Measurements from ENCODE around the gene PDSS2.

PDSS2 gene

DNA sequence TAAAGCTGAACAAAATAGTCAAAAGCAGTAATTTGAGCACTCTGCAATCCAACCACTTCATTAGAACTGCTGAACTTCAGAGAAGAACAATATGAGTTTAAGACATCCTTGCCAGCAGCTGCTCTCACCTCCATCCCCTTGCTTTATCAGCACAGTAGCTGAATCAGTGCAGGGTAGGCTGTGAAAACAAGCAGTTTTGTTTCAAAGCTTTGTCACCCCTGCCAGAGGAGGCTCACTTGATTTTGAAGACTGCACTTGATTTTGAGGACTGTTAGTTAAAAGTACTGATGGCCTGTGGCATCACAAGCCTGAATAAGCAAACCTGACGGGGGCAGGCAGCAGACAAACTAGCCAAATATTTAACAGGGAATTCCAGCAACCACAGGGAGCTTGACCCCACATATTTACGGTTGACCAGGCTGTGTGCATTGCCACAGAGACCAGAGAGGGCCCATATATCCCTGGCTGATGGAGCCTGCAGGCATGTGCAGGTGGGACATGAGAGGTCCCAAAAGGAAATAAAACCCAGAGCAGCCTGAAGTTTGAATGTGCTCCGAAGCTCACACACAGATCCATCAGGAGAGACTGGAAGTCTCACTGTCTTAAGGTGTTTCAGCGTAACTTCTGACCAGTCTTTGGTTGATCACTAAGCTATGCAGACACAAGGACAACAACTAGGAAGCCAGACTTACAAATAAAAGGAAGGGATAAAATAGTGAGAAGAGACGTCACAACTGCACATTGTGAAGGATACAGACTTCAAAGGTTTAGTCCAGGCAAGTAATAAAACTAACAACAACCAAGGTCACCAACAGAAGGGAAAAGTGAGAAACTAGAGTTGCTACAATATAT, 97.4 kb downstream of the PDSS2 start:
- no peak for DNase-seq (ENCODE audit: low spot score)

DNA sequence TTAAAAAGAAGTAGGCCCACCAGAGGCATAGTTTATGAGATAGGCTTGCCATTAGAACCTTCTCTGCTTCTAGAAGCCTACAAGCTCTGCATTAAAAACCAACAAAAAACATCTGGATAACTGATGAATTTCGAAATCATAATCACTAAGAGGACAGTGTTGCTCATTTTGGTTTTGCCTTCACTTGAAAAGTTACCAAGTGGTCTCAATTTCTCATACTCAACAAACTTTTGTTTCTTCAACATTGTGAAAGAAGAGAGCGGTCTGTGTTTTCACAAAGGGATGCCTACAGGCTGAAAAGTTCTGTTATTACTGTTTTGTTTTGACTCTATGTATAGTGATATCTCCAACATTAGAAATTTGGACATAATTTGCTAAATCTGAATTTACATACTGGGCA, 98.9 kb downstream of the PDSS2 start:
- no peak for DNase-seq (ENCODE audit: low spot score)

DNA sequence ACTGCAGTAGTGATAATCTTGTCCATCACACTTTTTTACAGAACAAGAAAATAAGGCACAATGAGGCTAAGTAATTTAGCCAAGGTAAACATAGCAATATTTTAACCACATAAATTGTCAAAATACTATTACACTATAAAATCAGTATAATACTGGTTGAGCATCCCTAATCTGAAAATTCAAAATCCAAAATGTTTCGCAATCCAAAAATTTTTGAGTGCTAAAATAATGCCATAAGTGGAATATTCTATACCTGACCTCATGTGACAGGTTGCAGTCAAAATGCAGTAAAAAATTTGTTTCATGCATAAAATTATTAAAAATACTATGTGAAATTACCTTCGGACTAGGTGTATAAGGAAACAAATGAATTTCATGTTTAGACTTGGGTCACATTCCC, 101.5 kb downstream of the PDSS2 start:
- DNase-seq (ENCODE audit: low spot score), result no peak

DNA sequence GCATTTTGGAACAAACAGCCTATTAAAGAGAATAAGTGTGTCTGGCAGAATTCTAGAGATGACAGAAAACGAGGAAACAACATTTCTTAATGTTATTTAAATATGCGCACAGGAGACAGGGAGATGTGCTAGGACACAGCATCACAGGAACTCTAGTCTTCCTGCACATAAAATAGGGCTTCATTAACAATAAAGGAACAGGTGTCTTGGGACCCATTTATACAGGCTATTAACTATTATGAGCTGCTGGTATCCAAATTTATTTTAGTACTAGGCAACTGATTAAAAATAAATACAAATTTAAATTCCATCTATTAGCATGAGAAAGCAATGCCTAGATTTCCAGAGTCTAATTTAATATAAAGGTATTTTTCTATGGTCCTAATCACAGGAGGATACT, 102.3 kb downstream of the PDSS2 start:
- DNase-seq (ENCODE audit: low spot score), result no peak

DNA sequence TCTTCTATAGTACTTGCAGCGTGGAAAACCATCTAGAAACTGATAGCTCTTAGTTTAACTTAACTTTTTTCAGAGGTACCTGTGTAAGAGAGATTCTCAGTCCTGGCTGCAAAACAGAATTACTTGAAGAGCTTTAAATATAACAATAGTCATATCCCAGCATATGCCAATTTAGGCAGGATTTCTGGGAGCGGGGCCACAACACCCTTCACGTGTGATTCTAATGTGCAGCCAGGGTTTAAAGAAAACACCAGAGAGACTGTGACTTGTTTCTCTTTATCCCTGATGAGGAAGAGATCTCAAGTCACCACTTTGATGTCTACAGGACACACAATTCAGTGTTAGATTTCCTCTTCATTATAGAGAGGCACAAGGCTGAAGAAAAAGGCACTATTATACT, 103.7 kb downstream of the PDSS2 start:
- DNase-seq (ENCODE audit: low spot score), result no peak

DNA sequence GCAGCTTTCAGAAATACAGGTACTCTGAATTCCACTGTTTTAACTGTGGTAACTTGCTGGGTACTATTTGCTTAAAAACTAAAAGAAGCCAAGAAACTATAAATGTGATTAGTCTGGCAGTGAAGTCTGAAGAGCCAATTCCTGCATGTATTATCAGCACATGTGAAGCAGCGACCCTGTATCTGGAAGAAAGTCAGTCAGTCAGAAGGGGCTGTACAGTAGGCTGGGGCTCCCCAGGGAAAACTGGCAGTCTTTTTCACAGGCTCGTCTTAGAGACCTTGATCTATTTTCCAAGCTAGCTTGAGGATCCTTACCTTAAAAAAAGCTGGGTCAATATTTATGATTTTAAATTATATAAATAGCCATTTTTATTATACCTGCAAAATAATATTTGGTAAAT, 104.9 kb downstream of the PDSS2 start:
- DNase-seq (ENCODE audit: low spot score), result no peak

DNA sequence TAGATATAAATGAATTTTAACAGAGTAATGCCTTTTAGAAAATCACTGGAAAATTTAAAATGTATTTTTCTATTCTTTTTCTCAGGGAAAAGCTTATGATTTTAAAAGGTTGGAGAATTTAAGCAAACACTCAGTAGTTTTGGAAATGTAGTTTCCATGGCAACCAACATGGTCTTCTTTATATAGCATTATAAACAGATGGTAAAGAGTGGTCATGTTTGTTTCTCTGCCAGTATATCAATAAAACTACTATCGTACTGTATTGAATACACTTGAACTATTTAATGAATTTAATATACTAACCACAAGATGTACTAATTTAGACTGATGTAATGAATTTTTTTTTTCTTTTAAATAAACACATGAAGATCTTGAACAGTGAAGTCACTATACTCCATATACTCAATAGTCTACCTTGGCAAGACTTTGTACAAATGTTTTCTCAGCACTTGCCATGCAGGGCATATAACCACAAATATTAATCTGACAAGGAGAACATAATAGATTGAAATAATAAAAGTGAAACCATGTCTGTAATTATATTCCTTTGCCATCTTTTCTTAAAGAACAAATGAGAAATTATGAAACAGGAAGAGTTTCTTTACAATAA, 105.5 kb downstream of the PDSS2 start:
- no peak for DNase-seq (ENCODE audit: low spot score)

DNA sequence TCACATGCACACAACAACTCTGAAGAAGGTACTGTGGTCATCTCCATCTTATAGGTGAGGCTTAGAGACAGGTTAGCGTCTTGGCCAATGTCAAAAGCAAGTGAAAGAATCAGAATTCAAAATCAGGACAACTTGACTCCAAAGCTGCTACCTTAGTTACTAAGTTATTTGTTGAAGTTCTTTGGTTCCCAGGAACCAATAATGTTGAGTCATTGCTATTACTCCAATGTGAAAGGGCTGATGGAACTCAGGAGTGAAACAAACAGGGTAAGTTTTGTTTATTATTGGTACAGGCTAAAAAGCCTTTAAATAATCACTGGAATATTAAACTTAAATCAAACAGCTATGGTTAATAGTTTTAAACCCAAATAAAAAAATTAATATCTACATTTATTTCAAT, 111.1 kb downstream of the PDSS2 start:
- no peak for DNase-seq (ENCODE audit: low spot score)

DNA sequence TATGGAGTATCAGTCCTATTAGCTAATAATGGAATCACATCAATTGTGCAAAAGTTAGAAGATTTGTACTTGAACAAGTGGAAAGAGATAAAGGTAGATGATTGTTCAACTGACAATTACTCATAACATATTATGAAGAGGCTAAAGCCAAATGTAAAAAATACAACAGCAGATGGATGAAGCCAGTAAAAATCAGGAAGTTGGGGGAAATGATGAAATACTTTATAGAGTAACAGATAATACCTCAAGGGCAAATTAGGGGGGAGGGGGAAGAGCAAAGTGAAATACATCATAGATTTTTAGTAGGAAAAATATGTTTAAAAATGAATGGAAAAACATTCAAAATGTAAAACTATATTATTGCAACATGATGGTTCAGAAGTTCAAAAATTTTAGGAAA, 114.0 kb downstream of the PDSS2 start:
- no peak for DNase-seq (ENCODE audit: low spot score)

DNA sequence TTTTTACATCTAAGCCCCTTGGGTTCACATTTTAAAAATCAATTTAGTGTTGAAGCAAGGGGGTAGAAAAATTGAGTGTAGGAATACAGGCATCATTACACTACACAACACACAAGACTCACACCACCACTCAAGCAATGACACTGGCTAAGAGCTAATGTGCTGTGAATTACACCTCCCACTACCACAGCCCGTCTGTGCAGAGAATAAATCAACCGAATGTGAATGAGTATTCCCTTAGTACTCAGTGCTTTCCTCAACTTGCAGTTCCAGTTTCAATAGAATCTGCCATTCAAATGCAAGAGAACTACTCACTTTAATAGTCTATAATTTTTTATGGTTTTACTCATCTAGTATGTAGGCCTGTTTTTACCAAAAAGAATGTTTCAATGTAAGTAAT, 114.4 kb downstream of the PDSS2 start:
- no peak for DNase-seq (ENCODE audit: low spot score)

DNA sequence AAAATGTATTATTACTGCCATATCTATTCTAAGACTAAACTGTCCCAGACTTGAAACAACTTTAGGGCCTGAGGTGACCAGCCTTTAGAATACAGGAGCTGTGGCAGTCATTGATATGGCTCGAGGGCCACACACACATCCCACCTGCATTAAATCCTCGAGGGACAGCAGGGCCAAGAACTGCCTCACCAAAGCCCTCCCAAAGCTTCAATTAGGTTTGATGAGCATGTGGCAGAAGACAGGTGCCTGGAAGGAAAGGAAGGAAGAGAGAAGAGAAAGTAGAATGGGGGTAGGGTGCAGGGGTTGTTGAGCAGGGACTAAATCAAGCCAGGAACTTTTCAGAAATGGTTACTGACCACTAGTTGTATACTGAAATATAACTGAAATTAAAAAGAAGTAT, 115.0 kb downstream of the PDSS2 start:
- no peak for DNase-seq (ENCODE audit: low spot score)

DNA sequence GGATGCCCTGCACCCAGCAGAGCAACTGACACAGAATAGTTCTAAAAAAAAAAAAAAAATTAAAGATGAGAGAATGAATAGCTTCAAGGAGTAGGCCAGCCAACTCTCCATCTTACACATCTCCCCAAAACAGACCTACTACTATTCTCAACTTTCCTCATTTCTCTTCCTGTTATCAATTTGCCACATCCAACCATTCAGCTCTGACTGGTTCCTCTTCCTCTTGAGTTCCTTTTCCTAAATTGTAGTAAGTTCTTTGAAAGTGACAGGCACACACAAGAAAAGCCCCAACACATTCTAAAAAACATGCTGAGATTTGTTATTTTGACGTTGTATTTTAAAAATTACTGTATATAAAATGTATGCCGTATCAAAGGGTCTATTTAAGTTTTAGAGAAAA, 117.2 kb downstream of the PDSS2 start:
- no peak for DNase-seq (ENCODE audit: low spot score)

DNA sequence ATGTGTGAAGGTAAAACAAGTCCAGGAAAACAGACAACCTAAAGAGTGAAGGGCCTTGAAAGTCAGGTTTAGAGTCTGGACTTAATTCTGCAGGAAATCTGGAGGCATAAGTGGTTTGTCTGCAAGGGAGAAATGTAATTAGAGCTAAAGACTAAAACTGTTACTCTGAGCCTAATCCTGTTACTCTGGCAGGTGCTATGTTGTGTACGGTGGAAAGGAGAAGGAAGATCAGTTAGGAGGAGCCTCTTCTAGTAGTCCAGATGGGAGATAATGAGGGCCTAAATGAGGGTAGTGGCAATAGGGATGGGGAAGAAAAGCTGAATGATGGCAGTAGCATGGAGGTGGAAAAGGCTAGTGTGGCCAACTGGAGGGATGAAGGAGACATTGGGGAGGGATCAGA, 118.5 kb downstream of the PDSS2 start:
- no peak for DNase-seq (ENCODE audit: low spot score)

DNA sequence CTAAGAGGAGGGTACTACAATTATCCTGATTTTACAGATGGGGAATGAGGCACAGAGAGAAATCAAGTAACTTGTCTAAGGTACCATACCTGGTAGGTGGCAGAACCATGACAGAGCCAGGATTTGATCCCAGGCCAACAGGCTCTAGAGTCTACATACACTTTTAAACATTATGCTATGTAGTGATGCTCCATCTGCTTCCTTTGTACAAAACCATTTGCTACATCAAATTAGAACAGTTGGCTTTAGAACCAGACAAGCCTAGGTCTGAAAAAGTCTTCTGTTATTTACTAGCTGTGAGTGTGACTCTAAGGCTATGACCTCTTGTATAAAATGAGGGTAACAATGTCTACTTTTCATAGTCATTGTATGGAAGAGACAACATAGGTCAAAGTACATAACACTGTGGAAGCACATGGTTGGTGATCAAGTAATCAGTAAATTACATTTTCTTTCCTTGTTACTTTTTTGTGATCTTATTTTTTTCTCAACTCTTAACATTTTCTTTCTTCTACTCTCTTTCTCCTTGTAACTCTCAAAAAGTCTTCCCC, 122.1 kb downstream of the PDSS2 start:
- no peak for DNase-seq (ENCODE audit: low spot score)

DNA sequence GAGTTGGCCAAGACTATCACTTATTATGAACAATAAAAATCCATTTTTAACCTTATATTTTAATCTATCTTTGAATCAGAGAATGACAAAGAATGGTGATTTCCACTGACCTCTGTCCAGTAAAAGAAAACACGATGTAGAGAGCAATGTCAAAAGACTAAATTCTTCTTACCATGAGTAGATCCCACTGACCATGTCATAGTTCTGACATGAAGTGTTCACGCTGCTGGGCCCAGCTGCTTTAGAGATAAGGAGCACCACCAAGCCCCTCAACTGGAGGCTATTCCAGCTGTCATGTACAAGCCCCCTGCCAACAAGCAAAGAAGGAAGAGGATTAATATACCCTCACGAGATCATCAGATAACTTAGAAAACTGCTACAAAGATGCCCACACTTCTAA, 125.3 kb downstream of the PDSS2 start:
- DNase-seq (ENCODE audit: low spot score), result no peak

DNA sequence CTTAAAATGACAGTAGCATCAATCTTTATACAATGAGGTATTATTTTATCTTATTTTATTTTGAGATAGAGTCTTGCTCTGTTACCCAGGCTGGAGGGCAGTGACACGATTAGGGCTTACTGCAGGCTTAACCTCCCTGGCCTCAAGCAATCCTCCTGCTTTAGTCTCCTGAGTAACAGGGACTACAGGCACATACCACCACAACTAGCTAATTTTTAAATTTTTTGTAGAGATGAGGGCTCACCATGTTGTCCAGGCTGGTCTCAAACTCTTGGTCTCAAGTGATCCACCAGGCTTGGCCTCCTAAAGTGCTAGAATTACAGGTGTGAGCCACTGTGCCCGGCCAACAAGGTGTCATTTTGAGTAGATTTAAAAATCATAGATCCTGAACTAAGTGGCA, 125.9 kb downstream of the PDSS2 start:
- no peak for DNase-seq (ENCODE audit: low spot score)

DNA sequence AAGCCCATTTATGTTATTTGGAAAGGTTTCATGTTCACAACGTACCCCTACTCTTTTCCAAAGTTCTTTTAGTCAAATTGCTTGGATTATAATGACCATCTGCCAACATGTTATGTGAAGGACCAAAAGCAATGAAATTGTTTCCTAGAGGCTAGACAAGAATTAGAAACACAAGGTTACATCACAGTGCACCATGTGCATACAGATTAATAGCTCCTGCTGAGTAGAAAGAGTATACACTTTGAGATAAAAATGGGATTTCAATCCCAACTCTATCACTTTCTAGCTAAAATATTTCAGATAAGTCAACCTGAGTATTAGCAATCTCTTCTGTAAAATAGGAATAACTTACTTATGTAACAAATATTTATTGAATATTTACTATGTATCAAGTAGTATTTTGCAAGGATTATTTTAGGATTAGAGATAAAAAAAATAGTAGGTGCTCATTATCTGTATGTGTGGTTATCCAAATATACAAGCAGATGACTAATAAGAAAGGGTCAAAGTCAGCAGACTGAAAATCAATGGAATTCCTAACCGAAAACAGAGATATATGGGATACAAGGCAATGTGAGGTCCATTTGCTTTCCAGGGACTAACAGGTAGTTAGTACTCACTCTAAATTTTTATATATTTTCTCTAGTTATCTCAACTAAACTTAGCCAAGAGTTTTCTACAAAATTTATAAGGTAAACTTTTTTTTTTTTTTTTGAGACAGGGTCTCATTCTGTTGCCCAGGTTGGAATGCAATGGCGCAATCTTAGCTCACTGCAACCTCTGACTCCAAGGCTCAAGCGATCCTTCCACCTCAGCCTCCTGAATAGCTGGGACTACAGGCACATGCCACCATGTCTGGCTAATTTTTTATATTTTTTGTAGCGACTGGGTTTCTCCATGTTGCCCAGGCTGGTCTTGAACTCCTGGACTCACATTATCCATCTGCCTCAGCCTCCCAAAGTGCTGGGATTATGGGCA, 127.7 kb downstream of the PDSS2 start:
- no peak for DNase-seq (ENCODE audit: low spot score)

DNA sequence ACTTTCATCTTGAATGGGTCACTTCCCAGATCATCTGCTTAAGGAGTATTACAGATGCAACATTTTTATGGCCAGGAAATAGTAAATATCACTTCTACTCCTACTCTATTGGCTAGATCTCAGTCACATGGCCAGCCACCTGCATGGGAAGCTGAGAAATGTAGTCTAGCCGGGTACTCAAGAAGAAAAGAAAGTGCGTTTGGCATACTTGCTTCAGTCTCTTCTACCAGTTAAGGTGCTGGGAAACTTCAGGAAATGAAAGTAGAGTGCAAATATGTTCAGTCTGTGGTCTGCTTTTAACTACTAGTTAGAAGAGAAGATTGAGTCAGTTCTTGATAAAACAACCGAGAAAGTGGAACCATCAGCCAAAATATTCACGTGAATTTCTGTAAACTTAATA, 129.2 kb downstream of the PDSS2 start:
- DNase-seq (ENCODE audit: low spot score), result no peak

DNA sequence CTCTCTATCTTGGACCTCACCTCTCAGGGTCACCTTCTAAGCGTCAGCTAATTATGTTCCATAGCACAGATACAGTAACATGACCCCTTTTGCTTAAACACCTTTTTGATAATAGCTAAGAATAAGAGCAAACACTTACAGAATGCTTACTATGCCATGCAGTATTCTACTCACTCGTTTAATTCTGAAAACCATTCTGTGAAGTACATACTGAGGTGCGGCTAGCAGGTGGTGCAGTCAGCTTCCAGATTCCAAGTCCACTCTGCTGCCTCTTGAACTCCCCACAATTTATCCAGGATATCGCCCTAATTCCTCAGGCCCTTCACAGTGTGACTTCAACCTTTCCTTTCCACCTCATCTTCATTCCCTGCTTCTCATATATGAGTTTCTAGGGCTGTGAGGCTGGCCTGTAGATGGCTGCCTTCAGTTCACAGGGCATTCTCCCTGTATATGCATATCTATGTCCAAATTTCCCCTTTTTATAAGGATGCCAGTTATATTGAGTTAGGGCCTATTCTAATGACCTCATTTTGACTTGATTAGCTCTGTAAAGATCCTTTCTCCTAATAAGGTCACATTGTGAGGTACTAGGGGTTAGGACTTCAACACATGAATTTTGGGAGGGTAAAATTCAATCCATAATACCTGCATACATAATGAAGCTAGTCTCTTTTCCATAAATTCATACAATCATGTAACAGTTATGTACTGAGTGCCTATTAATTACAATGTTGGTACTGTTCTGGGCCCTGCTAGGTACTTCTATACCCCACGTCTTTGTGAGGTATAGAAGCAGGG, 130.1 kb downstream of the PDSS2 start:
- DNase-seq (ENCODE audit: low spot score), result no peak

DNA sequence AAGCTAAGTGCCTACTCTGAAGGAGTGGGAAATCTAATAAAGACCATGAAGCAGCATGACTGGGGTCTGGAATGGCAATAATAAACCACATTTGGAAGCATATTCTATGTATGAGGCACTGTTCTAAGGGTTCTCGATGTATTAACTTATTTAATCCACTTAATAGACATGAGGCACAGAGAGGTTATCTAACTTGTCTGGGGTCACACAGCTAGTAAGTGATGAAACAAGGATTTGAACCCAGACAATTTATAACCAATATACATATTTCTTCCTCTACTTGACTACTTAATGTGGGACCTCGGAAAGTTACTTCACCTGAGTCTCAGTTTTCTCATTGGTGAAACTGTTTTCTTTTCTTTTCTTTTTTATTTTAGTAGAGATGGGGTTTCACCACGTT, 131.3 kb downstream of the PDSS2 start:
- DNase-seq (ENCODE audit: low spot score), result no peak

DNA sequence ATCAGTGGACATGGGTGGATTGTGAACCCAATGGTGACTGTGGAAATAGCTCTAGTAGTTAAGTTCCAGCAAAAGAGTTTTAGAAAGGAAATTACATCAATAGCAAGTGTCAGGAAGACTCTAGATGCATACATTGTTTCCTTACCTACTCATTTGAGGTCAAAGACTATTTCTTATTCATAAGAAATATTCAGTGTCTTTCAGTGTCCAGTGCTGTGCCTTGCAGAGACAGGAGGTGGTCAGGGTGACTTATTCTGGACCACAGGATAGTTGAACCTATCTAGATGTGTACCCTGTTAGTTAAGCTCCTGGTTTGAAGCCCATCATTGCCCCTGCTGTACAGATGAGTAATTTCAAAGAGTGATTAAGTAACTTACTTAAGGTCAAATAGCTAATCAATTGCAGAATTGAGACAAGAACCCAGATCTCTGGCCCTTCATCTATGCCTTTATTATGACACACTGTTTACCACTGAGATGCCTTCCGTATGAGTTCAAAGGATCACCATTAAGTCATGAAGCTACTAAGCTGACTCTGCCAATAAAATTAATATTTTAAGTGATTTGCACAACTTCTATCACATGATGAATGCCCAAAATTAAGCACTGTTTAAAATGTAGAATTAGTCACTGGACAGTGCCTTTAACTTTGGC, 136.1 kb downstream of the PDSS2 start:
- DNase-seq (ENCODE audit: low spot score), result no peak

All from COLO829 (cell line).